Measurements from ENCODE around the gene LRRC4.

The LRRC4 gene

DNA sequence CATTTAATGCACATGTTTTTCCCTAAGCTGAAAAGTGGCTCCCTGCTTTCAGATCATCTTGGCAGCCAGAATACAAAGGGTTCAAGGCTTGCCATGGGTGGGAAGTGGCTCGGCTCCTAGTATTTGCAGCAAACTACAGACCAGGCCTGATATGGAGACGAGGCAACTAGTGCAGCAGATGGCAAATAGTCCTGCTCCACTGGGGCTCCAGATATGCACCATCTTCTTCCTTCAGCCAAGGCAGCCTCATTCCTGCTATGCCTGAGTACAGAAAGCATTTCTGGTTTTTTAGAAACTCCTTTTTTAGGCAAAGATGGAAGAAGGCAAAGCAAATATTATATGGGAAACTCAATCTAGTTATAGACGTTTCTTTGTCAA is 23.9 kb downstream of the LRRC4 start:
- Mint-ChIP-seq H3K27ac (peak overlapping the region in 1 of 2 donors; percentile 48), H3K4me3 (no peak overlapping the region), H3K9me3 (no peaks in the 10 kb centered on the region), H3K27me3 (no peaks in the 10 kb centered on the region), H3K4me1 (peaks cover 15% of the 10 kb centered on the region)
- DNase-seq (no peak), ATAC-seq (no peak)

DNA sequence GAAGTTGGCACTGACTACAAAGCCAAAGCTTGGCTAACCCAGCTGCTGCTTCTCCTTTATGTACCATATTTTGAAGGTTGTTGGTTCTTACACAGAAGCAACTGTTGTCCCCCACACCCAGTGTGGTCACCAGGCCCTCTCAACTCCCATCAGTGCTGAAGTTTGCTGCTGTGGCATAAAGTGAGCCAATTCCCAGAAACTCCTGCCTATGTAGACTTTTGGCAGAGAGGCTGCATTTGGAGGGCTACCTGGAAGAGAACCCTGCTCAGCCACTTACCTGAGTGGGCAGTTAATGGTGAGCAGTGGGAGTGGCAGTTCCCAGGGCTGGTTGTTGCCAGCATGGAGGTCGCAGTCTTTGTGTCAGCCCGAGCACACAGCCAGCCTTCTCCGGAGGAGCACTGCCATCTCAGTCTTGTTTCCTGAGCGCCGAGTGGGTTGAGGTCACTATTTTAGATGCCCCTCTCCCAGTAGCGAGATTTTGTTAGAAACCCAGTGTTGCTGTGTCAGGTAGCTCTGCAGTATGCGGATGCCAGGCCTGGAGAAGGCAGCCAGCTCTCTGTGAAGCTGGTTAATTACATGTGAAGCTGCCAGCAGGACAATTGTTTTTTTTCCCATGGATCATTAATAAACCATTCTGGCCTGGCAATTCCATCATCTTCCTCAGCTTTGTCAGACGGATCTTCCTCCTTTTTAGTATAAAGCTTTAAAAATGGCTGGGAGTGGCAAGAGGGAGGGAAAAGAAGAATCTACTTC is 24.5 kb downstream of the LRRC4 start:
- H3K9me3 Mint-ChIP-seq = no peaks in the 10 kb centered on the region
- DNase-seq (no peak), ATAC-seq (no peak)
- H3K4me3 Mint-ChIP-seq = no peak overlapping the region
- peaks cover 15% of the 10 kb centered on the region for H3K4me1 Mint-ChIP-seq
- no peaks in the 10 kb centered on the region for H3K27me3 Mint-ChIP-seq
- no peak overlapping the region for H3K27ac Mint-ChIP-seq

DNA sequence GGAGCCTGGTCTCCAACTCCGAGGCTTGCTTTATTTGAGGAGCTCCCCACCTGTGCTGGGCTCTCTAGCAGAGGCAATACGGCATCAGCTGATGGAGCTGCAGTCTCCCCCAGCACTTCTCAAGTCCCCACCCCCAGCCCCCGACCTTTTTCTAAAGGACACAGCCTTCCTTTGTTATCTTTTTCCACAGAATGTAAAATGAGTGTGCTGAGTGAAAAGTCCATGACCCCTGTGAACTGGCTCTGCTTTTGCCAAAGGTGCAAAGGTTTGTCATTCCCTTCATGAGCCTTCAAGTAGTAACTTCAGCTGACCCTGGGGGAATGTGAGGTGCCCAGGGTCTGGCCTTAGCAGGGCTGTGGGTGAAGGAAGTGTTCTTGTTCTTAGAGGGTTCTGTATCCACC is 25.5 kb downstream of the LRRC4 start:
- Mint-ChIP-seq H3K27ac (peak overlapping the region in 1 of 2 donors; percentile 42), H3K27me3 (no peaks in the 10 kb centered on the region), H3K4me3 (no peak overlapping the region), H3K9me3 (no peaks in the 10 kb centered on the region), H3K4me1 (peaks cover 15% of the 10 kb centered on the region)
- DNase-seq (no peak), ATAC-seq (no peak)

DNA sequence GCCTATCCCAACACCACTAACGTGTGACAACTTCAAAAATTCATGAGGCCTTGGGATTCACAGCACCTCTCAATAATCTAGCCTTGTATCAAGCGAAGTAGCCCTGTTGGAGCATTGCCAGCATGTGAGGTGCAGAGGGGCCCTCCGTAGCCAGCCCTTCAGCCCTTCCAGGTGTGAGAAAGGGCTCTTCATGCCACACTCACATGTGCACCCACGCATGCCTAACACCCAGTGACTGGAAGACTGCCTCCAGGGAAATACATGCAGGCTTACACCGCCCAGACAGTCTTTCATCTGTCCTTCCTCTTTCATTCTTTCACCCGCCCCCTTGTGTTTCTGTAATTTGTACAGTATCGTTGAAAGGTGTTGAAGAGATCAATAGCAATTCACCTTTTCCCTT is 26.1 kb downstream of the LRRC4 start:
- peaks cover 15% of the 10 kb centered on the region for H3K4me1 Mint-ChIP-seq
- peak overlapping the region in 1 of 2 donors; percentile 42 for H3K27ac Mint-ChIP-seq
- H3K4me3 Mint-ChIP-seq = no peak overlapping the region
- ATAC-seq = no peak
- DNase-seq = no peak
- no peaks in the 10 kb centered on the region for H3K27me3 Mint-ChIP-seq
- H3K9me3 Mint-ChIP-seq = no peaks in the 10 kb centered on the region

DNA sequence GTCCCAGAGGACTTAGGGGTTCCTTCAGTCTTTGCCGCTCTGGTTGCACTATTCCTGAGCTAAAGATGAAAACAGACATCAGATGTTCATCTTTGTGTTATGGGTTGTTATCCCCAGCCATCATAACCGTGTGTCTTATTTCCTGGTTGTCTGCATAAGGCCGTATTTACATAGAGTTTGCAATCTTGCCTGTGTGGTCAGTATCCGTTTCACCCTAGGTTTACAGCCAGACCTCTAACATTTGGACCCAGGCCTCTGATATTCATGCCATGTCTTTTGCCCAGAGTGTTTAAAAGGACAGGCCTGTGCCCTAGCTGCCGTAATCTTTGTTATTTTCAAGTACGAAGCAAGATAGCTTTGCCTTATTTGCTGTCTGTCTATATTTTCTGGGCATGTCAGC is 26.6 kb downstream of the LRRC4 start:
- H3K27ac Mint-ChIP-seq = no peak overlapping the region
- ATAC-seq = no peak

DNA sequence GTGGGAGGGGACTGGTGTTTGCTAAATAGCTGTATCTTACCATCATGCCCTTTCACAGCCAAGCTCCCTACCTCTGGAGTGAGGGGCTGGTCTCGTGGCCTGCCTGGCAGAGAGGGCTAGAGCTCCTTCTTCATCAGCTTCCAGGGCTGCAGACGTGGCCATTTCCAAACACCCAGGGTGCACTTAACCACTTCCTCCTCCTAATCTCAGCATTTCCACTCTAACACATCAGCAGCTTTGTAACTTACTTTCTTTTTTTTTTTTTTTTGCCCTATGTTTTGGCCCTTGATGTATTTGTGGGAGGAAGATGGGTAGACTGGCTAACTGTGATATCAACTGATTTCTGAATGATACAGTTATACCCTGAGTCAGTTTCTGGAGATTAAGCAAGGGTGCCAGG is 27.4 kb downstream of the LRRC4 start:
- no peaks in the 10 kb centered on the region for H3K27me3 Mint-ChIP-seq
- peak overlapping the region in 1 of 2 donors; percentile 2 for H3K27ac Mint-ChIP-seq
- DNase-seq = no peak
- no peak overlapping the region for H3K4me3 Mint-ChIP-seq
- no peak for ATAC-seq
- H3K9me3 Mint-ChIP-seq = no peaks in the 10 kb centered on the region
- peaks cover 15% of the 10 kb centered on the region for H3K4me1 Mint-ChIP-seq

More for the DNA sequence above, 26.6 kb downstream of the LRRC4 start:
- DNase-seq = no peak
- Mint-ChIP-seq H3K4me3 (no peak overlapping the region), H3K27me3 (no peaks in the 10 kb centered on the region), H3K9me3 (no peaks in the 10 kb centered on the region), H3K4me1 (peaks cover 15% of the 10 kb centered on the region)

DNA sequence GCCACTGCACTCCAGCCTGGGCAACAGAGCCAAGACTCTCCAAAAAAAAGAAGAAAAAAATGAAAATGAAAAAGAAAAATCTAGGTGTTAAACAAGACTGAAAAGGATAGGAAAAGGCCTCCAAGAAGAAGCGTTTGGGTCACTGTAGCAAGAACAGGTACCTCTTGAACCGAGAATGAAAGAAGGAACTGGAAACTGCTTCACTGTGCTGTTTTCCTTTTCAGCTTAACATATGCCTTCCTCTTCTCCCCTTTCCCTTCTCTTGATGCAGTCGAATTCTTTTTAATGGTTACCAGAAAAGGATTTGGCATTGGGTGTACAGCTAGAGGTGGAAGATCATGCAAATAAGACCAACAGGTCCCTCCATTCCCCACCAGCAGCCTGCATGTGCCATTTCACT is 28.1 kb downstream of the LRRC4 start:
- ATAC-seq (no peak), DNase-seq (no peak)
- peak overlapping the region in 1 of 2 donors; percentile 91 for H3K27ac Mint-ChIP-seq
- H3K9me3 Mint-ChIP-seq = no peaks in the 10 kb centered on the region
- H3K4me3 Mint-ChIP-seq = no peak overlapping the region
- H3K4me1 Mint-ChIP-seq = peaks cover 15% of the 10 kb centered on the region
- no peaks in the 10 kb centered on the region for H3K27me3 Mint-ChIP-seq

DNA sequence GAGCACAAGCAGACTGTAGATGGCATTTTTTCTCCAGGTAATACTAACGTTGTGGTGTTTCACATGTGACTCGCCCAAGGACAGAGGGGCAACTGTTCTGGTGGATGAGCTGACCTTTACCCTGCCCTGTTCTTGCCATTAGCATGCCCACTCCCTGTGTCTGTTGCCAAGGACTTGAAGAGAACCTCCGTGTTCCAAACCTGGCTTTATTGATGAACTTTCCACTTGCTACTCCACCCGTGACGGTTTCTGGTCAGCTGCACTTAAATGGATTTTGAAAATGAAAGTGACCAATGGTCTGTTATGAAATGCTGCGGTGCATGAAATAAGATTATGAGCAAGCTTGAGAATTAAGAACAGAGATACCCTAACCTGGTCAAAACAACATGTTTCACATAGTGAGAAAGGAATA is 30.4 kb downstream of the LRRC4 start:
- Mint-ChIP-seq H3K4me3 (no peak overlapping the region), H3K9me3 (no peaks in the 10 kb centered on the region), H3K4me1 (peaks cover 15% of the 10 kb centered on the region), H3K27ac (no peak overlapping the region), H3K27me3 (no peaks in the 10 kb centered on the region)
- DNase-seq = no peak
- ATAC-seq = no peak

DNA sequence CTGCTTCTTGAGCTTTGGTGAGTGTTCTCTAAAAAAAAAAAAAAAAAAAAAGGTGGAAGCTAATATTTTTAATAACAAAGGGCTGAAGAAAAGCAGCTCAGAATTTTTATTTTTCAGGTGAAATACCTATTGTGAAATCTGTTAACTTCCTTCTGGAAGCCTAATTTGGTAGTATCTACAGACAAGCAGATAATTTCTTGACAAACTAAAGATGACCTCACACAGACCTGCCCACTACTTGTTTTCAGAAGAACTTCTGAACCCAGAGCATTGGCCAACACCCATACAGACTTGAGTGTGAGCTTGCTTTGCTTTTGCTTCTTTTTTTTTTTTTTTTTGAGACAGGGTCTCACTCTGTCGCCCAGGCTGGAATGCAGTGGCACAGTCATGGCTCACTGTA is 31.2 kb downstream of the LRRC4 start:
- H3K9me3 Mint-ChIP-seq = no peaks in the 10 kb centered on the region
- ATAC-seq (no peak), DNase-seq (no peak)
- no peak overlapping the region for H3K4me3 Mint-ChIP-seq
- no peak overlapping the region for H3K27ac Mint-ChIP-seq
- no peaks in the 10 kb centered on the region for H3K27me3 Mint-ChIP-seq
- peaks cover 15% of the 10 kb centered on the region for H3K4me1 Mint-ChIP-seq

DNA sequence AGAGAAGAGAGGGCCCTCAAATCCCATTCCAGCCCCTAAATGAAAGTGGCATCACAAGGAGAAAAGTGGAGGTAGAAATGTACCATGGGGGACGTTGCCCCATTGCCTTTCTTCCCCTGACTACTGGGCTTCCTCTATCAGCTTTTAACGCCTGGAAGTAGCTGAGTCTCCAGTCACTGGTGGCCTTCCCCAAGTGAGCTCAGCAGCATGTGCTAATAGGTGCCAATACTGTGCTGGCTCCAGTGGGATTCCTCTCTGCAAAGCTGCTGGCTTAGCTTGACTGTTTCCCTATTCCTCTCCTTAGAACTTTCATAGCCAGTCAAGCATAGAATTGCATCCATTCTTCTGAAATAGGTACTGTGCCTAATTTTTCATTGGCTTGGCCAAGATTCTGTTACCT is 32.6 kb downstream of the LRRC4 start:
- peaks cover 9% of the 10 kb centered on the region for H3K4me1 Mint-ChIP-seq
- no peak for DNase-seq
- no peak overlapping the region for H3K4me3 Mint-ChIP-seq
- H3K27ac Mint-ChIP-seq = no peak overlapping the region
- ATAC-seq = no peak
- no peaks in the 10 kb centered on the region for H3K27me3 Mint-ChIP-seq
- H3K9me3 Mint-ChIP-seq = no peaks in the 10 kb centered on the region

DNA sequence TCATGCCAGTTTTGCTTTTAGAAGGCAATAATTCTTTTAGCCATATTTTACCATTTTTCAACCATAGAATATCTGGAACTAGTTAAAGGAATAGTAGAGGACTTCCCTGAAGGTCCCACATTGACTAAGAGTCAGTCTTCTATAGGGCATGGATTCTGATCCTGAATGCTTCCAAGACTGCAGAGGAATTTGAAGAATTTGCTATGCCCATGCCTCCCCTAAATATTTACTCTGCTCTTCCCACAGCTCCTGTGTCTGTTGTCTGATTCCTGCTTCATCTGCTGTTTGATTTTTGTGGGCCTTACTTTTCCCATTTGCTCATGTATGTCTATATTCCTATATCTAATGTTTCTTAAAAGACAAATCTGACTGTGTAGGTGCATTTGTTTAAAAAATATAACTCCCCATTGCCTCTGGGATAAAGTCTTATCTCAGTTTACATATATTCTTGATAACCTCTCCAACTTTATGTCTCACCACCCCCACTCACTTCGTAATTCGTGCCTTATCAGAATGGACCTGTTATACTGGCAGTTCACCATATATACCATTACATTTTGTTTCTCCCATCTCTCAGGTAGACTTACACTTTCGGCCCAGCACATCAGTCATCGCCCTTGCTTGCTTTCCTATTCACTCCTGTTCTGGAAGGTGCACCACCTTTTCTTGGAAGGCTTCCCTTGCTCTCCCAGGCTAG is 33.9 kb downstream of the LRRC4 start:
- ATAC-seq = no peak
- Mint-ChIP-seq H3K27ac (no peak overlapping the region), H3K4me3 (no peak overlapping the region), H3K4me1 (no peaks in the 10 kb centered on the region), H3K9me3 (no peaks in the 10 kb centered on the region), H3K27me3 (no peaks in the 10 kb centered on the region)
- no peak for DNase-seq

DNA sequence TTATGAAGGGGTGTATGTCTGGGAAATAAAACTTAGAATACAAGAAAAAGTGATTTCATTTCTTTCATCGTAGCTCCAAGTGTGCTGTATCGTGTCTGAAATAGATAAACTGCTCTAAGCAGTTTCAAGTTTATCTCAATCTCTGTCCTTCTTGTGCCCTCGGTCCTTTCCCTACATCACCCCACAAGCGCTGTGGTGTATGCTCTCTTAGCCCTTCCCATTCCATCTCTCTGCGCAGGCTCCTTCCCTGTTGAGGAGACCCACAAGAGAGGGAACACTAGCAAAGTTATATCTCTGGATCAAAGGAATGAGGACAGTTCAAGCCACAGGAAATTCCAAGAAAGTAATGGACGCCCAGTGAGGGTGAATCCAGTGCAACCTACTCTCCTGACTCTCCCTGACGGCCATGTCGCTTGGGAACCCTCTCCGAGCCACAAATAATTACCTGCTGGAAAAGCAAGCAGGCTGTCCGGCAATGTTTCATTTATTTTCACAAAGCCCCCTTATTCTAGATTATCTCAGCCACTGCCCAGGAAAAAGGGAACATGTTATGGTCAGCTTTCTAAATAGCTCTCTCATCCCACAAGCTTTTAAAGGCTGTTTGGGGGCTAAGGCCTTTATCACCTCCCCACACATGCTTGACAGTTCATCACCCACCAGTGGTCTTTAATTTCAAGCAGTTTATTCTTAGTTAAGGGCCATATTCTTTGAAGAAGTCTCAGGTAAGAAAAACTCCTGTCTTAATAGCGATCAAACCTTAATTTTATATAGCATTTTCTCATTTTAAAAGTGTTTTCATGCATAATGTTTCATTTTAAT is 34.8 kb downstream of the LRRC4 start:
- H3K4me3 Mint-ChIP-seq = no peak overlapping the region
- H3K27me3 Mint-ChIP-seq = no peaks in the 10 kb centered on the region
- H3K9me3 Mint-ChIP-seq = no peaks in the 10 kb centered on the region
- peak overlapping the region in 1 of 2 donors; percentile 12 for H3K27ac Mint-ChIP-seq
- DNase-seq (no peak), ATAC-seq (no peak)
- no peaks in the 10 kb centered on the region for H3K4me1 Mint-ChIP-seq

DNA sequence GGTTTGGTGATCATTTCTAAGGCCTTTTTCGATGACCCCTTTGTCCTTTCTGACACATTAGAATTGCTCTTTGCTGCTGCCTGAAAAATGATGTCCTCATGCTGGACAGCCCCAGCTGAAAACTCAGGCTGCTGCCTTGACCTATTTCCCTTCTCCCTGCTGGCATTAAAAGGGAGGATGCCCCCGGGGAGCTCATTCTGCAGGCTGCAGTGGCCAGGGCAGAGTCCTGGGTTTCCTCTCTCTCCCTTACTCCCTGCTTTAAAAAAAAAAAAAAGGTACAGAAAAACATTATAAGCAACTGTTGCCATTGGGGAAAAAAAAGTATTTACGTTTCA is 35.4 kb downstream of the LRRC4 start:
- DNase-seq (no peak), ATAC-seq (no peak)
- Mint-ChIP-seq H3K4me1 (no peaks in the 10 kb centered on the region), H3K27ac (no peak overlapping the region), H3K9me3 (no peaks in the 10 kb centered on the region), H3K27me3 (no peaks in the 10 kb centered on the region), H3K4me3 (no peak overlapping the region)

DNA sequence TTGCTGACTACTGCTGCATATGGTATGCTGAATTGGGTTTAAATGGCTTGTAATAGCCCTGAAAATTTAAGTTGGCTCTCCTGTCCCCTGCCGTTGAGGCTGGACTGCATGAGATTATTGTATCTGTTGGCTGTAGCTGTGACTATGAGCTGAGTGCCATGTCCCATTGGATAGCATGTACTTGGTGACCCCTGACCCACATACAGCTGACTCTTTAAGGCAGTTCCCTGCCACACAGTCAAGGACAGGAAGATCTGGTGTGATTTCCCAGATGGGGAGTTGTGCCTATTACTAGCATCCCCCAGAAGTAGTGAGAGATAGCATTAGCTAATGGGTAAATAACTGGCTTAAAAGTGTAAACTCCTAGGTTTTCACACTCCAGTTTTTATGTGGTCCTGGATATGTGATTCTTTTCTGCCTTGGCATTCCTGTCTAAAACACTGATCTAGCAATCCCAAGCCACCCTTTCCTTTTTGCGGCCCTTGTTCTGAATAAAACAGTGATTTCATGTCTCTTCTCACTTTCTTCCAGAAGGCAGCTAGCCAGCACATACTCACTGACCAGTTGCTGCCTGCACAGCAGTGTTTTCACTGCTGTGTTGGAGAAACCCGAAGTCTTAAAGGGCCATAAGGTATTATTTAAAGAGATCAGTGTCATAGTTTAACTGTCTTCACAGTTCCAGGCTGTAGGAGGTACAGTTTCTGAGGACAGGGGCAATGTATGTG is 35.9 kb downstream of the LRRC4 start:
- no peaks in the 10 kb centered on the region for H3K9me3 Mint-ChIP-seq
- no peak overlapping the region for H3K27ac Mint-ChIP-seq
- ATAC-seq (no peak), DNase-seq (no peak)
- no peaks in the 10 kb centered on the region for H3K27me3 Mint-ChIP-seq
- no peaks in the 10 kb centered on the region for H3K4me1 Mint-ChIP-seq
- no peak overlapping the region for H3K4me3 Mint-ChIP-seq

DNA sequence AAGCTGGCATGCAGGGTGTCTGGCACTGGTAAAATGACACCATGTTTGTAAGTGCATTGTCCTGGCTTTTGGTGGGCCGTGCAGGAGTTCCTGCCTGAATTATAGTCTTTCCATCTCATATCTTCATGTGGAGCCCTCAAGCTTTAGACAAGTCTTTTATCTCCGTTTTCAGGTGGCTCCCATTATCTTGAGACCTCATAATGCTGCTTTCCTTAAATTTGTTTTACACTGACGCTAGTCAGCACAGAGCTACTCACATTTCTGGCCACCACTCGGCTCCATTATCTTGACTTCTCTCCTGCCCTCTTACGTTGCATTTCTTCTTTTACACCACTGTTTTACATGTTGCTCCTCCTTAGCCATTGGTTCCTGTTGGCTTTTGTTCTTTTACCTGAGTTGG is 37.2 kb downstream of the LRRC4 start:
- Mint-ChIP-seq H3K4me1 (no peaks in the 10 kb centered on the region), H3K27me3 (no peaks in the 10 kb centered on the region), H3K4me3 (no peak overlapping the region), H3K9me3 (no peaks in the 10 kb centered on the region), H3K27ac (no peak overlapping the region)
- ATAC-seq (no peak), DNase-seq (no peak)
